C1 segment of cervical spinal cord (tissue), 14 donors: Measurements from ENCODE around the gene CCL13.

Source experiments
- DNase-seq, 14 donors: peaks; one replicate each; lab custom pipeline; 2025; lab: John Stamatoyannopoulos, UW

Gene CCL13

DNA sequence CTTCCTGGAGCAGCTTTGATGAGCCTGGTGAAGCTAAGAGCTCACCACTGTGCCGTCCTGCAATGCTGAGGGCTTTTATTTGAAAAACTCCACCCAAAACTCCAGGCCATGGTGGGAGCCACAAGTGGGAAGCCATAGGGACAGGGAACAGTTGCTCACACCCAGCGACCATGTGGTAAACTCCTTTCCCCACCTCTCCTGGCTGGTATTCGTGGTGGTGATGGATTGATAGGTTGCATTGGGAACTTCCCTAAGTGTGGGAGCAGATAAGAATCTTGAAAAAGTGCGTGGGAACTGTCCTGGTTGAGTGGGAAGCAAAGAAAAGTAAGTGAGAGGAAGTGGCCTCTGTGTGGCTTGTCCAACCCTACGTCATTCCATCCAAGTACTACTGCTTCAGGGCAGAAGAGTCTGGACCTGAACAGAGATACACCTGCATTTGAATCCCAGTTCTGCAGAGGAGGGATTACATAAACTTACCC, 6.9 kb downstream of the CCL13 start, which contains the start of gene CCL1:
CCL1 (minus strand) TSS at position 51 of the 479 bp plus-strand sequence. CDS start 72 bp downstream, outside the sequence.
- no peak for DNase-seq

DNA sequence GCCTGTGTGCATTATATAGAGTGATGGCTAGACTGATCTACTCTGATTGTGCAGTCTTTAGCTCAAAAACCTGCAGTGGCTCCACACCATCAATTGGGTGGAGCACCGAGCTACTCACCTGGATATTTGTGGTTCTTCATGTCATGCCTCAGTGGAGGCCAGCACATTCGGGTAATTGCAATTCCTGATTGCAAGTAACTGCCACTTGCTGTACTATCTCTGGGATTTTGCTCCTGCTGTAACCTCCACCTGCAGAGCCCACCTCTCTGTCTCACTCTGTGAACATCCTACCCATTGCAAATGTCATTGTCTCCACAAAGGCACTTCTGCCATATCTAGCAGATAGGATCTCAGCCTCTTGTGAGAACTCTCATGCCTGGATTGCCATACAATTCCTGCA, 8.5 kb downstream of the CCL13 start:
- no peak for DNase-seq

DNA sequence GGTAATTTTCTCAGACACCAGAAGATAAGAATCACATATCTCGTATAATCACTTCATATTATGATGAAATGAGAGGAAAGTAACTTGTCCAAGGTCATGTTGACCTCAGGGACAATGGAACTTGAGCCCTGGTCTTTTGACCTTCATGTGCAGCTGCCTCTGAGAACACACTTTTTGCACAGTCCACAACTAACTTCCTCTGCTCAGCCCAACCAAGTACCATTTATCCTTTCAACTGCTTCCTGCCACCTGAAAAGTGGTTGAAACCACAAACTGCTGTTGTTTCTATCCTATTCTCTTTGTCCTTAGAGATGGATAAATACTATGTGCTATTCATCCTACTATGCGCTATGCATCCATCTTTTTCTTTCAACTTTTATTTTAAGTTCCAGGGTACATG, 9.1 kb downstream of the CCL13 start:
- DNase-seq = no peak

DNA sequence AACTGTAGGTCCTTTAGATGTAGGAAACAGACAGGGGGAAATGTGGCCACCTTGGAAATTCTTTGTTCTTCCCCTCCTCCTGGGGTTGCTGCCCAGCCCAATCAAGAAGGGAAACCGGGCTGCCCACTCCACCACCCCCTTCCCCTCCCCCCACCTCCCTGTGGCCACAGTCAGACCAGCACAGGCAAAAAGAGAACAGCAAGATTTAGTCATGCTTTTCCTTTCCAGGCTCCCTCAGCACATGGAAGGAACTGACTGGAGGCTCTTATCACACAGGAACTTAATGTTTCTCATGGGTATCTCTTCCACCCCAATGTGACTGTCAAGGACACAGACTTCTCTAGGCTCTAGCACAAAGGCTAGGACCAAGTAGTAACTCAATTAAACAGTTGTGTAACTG, 9.7 kb downstream of the CCL13 start:
- no peak for DNase-seq

DNA sequence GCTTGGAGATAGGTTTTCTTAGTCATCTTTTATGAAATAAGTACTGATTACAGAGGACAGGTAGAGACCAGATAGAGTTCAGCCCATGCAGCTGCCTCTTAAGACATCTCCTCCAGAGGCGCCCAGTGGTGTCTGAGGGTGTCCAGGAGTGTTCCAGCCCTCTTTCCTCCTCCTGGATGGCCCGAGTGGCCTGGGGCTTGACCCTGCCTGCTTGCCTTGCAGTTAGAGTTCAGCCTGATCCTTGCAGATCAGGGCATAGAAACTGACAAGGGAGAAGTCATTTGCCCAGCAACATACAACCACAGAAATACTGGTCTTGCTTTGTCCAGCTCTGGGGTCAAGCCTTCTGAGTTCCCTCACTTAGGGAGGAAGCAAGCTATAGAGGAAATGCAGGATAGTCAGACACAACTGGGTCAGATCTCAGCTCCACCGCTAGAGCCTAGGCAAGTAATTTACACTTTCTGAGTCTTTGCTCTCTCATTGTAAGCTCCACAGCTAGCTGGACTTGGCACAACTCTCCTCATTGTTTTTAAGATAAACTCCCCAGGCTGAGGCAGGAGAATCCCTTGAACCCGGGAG, 10.3 kb downstream of the CCL13 start:
- no peak for DNase-seq

DNA sequence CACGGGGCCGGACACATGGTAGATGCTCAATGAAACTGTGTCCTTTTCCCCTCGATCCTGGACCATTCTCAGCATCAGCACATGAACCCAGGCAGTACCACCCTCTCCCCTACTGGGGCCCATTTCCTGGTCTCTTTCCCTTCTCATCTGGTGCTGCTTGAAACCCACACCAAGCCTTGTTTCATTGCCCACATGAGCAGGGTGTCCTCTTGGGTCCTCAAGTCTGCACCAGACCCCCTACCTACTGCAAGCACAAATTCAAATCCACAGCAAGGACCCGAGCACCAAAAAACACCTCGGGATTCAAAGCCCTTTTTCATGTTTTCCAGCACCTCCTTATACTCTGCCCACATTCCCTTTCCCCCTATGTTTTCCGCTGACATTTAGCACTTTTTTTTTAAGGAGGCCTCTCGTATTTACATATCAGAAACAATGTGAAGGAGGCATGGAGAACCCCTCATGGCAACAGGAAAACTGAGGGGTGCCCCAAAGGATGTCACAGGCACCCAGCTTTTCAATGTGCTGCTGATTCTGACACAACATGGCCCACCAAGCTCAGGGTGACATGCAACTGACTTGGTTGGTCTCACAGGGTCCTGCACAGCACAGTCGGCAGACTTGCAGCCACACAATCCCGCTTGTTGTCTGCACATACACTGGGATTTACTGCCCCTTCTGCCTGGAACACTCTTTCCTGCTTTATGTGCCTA, 11.4 kb downstream of the CCL13 start:
- DNase-seq = no peak

DNA sequence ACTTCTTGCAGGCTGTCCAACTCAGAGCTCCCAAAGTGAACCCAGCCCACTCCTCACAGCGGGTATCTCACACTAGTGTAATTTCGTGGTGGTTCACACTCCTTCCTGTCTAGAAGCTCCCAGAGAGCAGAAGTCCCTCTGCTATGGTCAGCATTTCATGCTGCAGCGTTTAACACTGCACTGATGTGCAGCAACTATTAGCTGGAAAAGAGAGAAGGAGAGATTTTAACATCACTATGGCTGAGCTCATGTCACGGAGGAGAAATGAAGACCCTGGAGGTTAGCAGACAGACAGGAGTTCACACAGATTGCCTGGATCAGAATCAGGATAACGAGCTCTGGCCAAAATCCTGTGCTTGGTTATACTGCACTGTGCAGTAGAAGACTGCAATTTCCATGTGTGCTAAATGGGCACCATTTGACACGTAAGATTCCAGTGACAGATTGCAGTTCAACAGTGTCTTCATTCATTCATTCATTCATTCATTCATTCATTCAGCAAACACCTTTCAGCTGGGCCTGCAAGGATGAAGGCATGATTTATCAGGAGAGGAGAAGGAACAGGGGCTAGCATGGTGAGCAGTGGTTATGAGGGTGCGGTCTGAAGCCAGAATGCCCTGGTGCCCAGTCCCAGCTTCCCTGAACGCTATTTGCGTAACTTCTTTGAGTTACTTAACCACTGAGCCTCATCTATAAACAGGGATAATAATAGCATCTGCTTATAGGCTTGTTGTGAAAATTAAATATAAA, 12.1 kb downstream of the CCL13 start:
- no peak for DNase-seq

DNA sequence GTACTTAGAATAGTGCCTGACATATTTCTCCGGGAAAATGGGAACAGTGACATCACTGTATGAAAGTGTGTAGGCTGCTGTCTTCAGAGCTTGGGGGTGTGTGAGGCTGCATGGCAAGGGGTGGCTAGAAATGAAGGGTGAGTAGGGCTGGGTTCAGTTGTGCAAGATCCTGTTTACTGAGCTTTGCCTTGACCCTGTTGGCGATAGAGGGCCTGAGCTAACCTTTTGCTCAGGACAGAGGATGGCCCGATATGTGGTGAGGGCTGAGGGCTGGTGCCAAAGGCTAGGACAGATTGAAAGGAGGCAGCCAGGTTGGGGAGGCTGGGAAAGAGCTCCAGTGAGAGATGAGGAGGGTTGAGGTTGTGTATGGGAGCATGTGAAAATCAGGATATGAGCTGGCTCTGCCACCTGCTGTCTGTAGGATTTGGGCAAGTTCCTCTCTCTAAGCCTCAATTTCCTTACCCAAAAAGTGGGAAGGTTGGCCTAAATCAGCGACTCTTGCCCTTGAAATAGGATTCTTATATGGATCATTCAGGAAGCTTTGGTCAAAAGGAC, 12.7 kb downstream of the CCL13 start:
- DNase-seq = no peak

DNA sequence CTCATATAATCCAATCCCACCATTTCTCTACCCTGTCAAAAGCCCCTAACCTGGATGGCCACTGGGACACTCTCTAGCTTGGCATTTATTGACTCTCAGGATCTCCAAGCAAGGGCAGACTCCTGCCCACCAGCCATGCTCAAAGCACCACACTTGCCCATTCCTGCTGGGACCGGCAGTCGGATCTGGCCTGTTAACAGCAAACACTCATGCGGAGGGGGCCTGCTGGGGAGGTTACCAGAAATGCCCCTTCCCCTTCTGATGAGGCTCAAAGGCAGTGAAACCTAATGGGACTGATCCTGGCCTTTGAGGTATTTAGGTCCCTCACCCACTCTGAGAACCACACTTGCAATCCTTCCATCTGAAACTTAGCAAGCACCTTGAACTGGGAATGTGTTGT, 13.3 kb downstream of the CCL13 start:
- DNase-seq = no peak

DNA sequence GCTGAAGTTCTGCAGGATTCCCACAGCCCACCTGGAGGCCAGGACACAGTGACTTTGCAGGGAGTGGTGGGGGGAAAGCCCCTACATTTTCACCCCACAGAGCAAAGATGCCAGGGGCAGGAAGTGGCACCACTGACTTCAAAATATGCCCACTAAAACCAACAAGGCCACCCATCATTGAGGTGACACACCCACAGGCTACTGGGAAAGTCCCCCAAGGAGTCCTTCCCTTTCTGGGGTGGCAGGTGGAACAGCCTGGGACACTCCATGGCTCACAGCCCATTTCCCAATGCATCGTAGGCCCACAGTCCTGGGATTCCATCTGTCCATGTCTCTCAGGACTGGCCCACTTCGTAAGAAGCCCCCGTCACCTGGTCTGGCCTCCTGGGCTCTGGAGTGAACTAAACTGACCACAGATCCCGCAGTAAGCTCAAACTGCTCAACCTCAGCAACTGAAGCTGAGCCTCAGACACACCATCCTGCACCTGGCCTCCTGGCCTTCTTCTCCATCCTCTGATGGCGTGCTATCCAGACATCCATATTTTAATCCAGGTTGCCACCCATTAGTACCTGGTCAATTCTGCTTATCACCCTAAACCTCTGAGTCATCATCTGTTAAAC, 14.2 kb downstream of the CCL13 start:
- DNase-seq = no peak

DNA sequence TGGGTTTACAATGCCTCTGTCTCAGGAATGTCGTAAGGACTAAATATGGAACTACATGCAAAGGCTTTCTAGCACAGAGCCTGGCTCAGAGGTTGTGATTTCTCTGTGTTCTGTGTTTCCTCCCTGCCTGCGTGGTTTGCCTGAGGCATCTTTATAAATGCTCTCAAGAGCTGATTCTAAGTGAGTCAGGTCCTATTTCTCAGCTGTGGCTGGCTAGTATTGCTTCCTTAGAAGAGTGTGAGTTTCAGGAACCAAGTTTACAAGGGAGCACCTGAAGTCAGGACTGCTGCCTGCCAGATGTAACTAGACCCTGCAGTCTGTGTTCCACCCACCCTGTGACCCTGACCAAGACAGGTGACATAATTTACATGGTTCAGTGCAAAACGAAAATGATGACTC, 14.7 kb downstream of the CCL13 start:
- no peak for DNase-seq

DNA sequence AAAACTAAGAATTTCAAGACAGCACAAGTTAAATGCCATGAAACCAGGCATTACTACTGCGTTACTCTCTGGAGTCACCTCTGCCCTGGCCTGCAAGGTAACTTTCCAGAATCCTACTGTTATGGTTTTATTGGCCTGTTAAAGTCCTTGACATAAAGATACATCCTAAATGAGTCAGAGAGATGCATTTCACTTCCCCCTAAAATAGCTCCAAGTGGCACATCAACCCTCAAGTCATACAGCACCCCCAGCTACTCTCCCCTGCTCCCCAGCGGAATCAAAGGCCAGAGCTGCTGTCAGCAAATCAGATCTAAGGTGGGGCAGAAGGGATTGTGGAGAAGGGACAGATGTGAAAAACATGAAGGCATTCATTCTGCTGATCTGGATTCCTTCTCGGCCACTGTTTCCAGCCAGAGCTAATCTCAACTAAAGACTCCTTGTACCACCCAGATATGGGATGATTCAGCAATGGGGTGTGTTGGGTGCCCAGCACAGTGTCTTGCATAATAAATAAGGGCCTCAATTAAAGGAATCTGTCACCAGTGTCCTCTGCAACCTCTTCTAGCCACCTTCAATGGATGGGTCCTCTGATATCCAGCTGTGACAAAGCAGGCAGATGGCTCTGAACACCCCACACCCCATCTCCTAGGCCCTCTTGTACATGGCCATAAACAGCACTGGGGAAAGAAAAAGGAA, 15.3 kb downstream of the CCL13 start:
- DNase-seq = no peak

DNA sequence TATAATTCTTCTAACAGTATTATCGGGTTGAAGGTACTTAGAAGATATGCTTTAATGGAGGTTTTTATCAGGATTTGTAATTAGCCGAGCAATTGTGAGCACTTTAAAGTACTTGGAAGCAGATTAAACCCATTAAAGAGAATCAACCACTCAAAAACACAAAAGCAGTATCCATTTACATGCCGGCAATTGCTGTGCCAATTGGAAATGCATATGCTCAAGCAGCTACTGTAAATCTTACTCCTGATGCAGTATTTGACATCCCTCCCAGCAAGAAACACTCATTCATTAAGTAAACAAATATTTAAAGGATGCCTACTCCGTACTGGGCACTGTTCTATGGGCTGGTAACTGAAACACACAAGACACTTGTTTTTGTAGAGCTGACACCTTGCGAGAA, 18.2 kb downstream of the CCL13 start:
- DNase-seq = no peak

DNA sequence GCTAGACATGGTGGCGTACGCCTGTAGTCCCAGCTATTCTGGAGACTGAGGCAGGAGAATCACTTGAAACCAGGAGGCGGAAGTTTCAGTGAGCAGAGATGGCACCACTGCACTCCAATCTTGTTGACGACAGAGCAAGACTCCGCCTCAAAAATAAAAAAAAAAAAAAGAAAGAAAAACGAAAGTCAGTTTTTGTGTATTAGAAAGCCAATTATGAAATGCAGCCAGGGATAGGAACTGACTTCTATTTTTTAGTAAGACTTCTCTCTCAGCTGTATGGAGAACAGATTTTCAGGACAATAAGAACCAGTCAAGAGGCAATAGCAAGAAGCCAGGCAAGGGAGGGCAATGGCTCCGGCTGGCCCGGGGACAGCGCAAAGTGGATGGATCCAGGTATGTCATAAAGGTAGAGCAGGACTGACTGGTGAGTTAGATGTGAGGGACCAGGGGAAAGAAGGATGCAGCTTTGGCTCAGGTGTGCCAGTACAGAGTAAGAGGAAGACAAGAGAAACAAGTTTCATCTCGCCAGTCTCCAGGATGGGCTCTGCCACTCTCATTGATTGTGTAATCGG, 19.2 kb downstream of the CCL13 start:
- DNase-seq = no peak

DNA sequence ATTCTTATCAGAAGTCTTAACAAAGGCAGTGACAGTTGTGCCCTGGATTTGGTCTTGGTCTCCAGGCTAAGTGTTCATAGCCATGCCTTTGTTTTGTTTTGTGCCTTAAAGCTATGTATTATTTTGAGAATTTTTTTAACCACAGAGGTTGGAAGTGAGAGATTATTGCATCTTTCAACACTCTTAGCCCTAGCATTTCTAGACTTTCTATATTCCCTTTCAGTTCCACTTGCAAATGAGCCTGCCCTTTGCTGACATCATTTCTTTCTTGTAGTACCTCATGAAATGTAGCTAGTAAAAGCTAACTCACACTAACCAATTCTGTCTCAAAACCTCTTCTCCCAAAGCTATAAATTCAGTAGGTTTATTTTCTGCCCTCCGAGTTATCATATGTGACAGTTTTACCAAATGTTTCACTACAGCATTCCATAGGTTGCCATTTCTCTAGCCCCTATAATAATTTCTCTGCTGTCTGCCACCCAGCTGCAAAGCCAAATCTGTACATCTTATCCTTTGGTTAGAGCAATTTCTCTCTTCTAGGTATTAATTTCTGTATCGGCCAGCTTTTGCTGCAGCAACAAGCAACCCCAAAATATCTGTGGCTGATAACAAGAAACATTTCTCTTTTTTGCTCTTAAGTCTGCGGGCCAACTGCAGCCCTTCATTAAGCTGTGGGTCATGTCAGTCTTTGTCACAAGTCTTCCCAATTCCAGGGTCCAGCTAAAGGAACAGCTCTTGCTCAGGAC, 21.0 kb downstream of the CCL13 start:
- no peak for DNase-seq

DNA sequence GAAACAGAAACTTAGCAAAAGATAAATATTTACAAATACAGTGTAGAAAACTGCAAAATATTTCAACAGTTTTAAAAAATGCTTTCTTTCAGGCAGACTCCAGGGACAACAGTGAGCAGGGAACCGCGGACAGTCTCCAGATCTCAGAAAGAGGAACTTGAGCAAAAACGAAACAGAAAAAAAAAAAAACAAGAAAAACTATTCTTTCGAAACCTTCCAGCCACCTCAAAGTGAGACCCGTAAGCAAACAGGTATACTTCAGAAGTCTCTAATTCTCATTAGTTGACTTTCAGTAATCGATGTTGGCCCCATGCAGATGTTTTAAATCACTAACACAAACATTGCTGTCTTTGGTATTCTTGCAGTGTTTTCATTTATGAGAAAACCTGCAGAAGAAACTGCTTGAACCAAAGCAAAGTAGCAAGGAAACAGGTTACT, 22.4 kb downstream of the CCL13 start:
- DNase-seq = no peak

DNA sequence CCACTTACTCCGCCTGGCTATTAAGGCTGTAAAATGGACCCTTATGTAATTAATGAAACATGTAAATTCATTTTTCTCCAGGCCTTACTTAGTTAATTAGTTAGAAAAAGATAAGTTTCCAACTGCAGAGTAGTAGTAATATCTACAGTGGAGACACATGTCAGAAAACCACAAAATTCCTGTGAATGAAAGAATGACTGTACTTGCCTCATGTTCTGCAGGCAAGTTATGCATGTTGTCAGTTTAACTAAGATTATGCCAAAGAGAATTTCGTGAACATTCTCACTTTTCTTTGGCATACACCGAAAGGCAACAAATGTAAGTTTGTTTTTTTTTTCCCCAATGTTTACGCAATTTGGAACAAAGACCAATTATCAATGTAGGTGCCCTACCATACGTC, 23.6 kb downstream of the CCL13 start:
- no peak for DNase-seq

DNA sequence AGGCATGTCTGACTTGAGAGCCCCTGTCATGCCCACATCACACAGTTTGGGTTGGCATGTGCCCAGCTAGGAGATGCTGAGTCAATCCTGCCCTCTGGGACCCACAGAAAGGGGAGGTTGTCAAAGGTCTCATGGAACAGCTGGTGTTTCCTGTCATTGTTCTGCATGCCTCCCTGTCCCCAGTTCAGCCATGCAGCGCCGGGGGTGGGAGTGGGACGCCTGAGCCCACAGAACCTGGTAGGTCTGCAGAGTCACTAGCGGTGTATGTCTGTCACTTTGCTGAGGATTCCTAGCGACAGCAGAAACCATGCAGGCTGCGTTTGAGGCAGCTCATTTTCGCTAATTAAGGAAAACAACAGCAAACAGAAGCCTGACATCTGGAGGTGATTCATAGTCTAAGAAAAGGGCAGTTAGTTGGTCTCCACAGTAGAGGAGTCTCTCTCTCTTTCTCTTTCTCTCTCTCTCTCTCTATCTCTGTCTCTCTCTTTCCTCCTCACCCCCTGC, 26.4 kb downstream of the CCL13 start:
- no peak for DNase-seq

DNA sequence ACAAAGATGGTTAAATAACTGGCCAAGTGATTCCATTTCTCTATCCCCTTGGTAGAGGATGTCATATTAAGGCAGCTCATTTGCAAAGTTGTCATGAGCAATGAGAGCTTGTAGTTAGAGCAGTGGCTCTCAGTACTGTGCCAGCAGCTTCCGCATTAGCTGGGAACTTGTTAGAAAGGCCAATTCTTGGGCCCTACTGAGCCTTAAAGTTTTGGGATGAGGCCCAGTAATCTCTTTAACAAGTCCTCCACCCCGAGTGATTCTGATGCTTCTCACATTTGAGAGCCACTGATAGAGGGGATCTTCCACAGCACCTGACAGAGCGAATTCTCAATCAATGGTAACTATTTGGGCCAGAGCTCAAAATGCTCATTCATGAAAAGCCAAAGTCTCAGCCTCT, 26.9 kb downstream of the CCL13 start:
- no peak for DNase-seq

DNA sequence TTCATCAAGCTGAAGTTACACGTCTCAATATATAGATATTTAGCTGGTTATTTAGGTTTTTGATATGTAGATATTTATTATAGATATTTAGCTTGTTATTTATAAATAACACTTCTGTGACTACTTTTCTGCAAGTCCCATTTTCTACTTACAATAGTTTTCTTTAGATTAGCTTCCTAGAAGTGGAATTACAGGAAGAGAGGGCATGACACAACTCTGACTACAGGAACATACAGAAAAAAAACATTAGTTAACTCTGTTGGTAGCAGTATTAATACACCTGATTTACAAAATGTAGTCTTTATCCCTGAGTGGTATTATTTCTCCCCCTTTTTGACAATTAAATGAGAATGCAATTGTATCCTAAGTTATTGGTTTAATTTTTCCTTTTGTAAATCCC, 28.0 kb downstream of the CCL13 start:
- no peak for DNase-seq
